ENCODE measurements around the gene POLDIP2.

POLDIP2 gene

DNA sequence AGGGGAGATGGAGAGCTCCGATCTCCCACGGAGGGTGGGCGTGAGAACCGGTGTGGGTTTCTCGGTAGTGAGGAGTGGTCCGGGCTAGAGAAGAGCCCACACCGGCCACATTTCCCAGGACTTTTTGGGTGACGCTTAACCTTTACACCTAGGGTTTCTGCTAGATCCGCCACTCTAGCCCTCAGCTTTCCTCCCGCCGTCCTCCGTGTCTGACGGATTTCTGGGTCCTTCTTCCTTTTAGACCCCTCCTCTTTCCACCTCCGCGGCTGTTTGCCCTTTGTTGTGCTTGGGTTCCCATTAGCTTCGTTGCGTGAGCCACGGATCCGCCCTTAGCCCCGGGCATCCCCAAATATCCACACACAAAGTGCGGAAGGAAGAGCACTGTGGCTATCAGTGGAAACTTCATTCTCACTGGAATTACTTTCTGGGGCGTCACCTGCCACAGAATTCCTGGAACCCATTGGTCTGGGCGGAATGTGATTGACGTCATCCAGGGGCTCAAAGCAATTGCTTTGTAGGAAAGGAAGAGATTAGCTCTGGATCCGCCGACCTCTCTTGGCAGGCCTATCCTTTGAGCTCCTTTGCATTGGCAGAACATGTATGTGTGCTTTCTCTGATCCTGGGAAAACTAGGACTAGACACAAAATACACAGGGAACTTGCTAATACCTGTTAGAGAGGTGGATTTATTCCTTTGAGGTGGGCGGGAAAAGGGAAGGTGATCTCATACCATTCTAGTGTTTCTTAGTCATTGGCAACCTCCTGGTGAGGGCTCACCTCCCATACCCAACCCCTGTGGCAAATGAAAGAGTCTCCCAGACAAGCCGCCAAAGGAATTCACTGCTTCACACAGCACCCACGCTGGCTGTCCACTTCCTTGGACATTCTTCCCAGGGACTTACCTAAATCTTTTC lies 21.1 kb downstream of the POLDIP2 start:
- peak; percentile 45 for DNase-seq (ENCODE audit: low spot score)

GRCh38 chr17:28335201-28335958 lies 21.9 kb downstream of the POLDIP2 start, which contains the start of the genes IFT20 and TNFAIP1:
Gene IFT20, minus strand, starts transcription at chr17:28335472. Its CDS starts 3,487 bp downstream, at chr17:28331985.
Gene TNFAIP1, plus strand, starts transcription at chr17:28335761. Its CDS starts 3,761 bp downstream, at chr17:28339522.
- peak; percentile 99 for DNase-seq (ENCODE audit: low spot score)

DNA sequence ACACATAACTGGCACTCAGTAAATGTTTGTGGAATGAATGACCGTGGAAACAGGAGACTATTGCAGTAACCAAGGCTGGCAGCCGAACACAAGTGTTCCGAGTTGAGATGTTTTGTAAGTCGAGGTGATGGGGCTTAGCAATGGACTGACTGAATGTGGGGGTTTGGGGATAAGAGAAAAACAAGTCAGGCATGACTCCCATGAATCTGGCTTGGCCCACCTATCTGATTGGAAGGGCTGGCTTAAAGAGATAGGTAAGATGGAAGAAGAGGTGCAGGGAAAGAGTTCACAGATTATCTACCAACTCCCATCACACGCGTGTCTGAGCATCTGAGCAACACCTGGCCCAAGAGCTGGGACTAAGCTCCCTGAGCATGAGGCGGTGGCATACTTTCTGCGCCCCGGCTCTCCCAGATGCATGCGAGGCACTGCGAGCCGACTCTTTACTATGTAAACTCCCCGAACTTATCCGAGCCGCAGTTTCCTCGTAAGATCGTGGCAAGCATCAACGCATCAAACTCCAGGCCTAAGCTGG lies 22.6 kb downstream of the POLDIP2 start:
- no peak for DNase-seq (ENCODE audit: low spot score)

DNA sequence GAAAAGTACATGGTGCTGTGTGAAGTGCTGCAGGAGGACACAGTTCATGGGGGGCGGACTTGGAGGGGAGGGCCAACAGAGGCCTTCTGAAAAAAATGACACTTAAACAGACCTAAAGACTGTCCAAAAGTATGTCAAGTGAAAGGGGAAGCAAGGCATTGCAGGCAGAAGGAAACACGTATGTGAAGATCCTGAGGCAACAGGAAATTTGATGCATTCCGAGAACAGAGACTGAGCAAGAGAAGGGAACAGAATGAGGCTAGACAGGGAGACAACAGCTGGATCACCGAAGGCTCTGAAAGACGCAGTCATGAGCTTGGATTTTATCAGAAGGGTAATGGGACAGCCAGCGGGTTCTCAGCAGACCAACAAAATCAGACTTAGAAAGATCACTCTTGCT lies 23.2 kb downstream of the POLDIP2 start:
- DNase-seq (ENCODE audit: low spot score) = no peak

DNA sequence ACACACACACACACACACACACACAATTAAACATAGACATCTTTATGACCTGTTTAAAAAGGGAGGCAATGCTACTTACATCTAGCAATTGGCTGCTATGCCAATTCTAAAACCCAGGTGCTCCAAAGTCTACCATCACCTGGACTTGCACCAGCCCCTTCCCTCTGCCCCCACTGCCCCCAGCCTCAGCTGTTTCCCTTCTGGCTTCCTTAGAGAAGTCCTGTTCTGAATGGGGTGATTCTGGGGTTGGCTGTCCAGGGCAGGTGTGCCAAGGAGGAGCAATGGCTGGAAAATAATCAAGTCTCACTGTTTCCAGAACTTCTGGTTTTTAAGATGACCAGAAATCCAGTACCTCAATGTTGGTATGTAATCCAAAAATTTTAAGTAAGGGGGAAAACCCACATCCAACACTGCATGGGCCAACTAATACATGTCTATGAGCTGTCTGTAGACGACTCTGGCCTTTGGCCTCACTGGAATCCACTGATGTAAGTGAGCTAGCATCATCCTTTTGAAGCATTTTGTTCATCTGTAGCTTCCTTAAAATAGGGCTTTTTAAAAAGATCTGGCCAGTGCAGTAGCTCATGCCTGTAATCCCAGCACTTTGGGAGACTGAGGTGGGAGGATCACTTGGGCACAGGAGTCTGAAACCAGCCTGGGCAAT lies 24.1 kb downstream of the POLDIP2 start:
- DNase-seq (ENCODE audit: low spot score) = no peak

DNA sequence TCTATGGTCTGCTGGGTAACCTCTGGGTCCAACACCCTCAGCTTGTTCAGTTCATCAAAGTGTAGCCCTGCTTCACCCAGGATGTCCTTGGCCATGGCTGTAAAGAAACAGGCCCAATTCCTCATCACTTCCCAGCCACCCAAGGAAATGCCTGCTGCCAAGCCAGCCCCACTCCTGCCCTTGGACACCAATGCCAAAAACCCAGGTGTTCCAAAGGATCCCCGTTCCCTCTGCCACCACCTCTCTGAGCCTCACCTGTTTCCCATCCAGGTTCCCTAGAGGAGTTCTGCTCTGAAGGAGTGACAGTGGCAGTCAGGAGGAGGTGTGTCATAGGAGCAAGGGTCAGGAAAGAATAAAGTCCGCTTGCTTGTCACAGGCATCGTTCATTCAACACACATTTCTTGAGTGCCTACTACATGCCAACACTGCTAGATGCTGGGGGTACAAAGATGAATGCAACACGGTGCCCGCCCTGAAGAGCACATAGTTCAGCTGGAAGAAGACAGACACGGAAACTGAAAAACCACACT lies 25.4 kb downstream of the POLDIP2 start:
- DNase-seq (ENCODE audit: low spot score) = no peak

DNA sequence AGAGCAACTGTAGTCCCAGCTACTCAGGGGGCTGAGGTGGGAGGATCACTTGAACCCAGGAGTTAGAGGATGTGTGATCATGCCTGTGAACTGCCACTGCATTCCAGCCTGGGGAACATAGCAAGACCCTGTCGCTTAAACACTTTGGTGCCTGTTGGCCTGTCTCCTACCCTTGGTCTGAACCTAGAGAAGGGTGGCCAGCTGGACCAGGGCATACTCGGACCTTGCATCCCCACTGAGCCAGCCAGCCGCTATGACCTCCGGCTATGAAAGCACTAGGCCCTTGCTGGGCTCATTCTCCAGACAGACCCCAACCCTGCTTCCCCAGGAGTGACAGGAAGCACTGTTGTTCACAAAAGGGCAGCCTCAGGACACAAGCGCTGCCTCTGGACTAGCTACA lies 26.7 kb downstream of the POLDIP2 start:
- no peak for DNase-seq (ENCODE audit: low spot score)

- no peak for DNase-seq (ENCODE audit: low spot score)
Measured at GRCh38 chr17:28328325-28328724, 29.0 kb downstream of the POLDIP2 start.

DNA sequence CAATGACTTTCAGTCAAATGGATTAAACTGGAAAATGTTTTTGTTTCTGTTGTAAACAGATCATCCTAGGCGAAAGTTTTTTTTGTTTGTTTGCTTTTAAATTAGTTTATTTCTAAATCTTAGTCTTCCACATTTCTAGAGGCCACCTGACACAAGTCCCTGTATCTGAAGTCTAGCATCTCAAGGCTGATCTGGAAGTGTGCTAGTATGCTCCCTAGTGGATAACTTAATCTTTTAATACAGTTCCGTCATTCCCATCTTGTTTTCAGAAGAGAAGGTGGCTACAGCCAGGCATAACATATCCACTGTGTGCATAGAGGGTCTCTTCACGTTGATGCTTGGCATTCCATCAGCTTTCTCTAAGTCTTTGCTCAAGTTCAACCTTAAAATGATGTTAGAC lies 29.6 kb downstream of the POLDIP2 start:
- DNase-seq (ENCODE audit: low spot score) = no peak

GRCh38 chr17:28327031-28327607 lies 30.2 kb downstream of the POLDIP2 start:
- DNase-seq (ENCODE audit: low spot score) = no peak

DNA sequence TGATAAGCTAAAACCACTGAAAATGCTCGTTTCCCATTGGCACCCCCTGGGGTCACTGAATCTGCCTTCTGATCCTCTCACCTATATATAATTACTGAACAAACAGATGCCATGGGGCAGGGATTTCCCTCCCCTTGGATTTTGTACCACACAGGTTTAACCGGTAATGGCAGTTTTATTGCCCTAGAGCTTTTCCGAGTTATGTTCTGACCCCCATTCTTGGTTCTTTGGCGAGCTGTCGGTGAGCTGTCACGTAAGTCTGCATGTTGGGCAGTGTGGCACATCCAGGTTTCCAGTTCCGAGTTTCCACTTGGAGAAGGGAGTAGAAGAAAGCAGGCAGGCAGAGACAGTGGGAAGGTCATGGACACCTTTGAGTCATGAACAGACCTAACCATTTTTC lies 31.2 kb downstream of the POLDIP2 start:
- DNase-seq (ENCODE audit: low spot score) = no peak

GRCh38 chr17:28325211-28325610 lies 32.1 kb downstream of the POLDIP2 start:
- no peak for DNase-seq (ENCODE audit: low spot score)

- DNase-seq (ENCODE audit: low spot score) = no peak
Measured at GRCh38 chr17:28324781-28325180, 32.5 kb downstream of the POLDIP2 start.

DNA sequence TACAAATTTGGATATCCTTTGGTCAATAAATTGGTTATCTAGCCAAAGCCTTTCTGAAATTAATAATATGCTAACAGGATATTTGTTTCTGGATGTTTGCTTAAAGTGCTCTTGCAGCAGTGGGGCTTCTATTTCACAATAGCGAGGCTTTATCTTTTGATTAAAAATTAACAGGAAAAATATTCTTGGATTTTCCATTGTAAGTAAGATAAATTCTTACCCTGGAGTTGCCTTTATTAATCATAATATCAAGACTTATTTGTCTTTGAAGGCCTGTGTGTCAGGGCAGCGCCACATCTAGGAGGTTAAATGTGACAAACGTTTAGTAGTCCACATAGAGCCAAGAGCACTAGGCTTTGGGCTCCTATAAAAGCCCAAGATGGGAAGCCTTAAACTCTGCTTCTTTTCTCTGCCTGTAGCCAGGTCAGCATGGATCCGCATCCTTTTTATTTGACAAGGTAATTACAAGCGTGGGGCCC lies 33.0 kb downstream of the POLDIP2 start:
- DNase-seq (ENCODE audit: low spot score) = no peak

GRCh38 chr17:28320215-28321061 lies 36.9 kb downstream of the POLDIP2 start:
- no peak for DNase-seq (ENCODE audit: low spot score)

GRCh38 chr17:28319598-28319935 lies 37.8 kb downstream of the POLDIP2 start:
- DNase-seq (ENCODE audit: low spot score) = no peak

GRCh38 chr17:28318759-28319597 lies 38.3 kb downstream of the POLDIP2 start, which contains the start of gene TMEM97:
Gene TMEM97, plus strand, starts transcription at chr17:28319200. Its CDS starts 40 bp downstream, at chr17:28319240.
- DNase-seq (ENCODE audit: low spot score) = peak; percentile 99

DNA sequence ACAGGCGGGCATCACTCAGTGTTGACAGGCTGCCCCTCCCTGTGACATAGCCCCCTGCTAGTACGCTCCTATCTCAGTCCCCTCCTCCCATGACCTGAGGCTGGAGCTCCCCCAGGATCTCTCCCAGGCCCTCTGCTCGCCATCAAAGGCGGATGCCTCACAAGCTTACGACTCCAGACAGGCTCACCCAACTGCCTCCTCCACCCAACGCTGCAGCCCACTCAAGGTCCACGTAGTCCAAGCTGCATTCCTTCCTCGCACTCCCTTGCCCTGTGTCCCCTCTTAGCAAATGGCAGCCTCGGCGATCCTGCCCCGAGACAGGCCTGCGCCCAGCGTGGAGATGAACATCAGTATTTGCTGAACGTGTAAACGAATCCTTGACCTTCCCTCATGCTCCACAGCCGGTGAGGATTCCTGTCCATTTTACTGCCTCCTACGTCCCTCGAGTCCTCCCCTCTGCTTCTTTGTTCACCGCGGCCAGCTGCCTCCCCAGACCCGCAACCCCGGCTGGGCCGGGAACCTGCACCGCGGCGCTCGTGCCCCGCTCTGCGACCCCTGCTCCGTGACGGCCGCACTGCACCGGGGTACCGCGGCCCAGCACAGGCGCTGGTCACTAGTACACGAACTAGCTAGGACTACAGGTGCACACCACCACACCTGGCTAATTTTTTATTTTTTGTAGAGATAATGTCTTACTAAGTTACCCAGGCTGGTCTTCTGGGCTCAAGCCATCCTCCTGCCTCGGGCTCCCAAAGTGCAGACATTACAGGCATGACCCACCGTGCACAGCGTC lies 39.2 kb downstream of the POLDIP2 start:
- DNase-seq (ENCODE audit: low spot score) = no peak
